ENCODE data around the gene ACSS1. TPM values are rescaled to one million over a fixed set of nuclear protein-coding genes. Genes with fewer than 3 reads are reported as not detected.

Gene ACSS1
- total RNA-seq, 1 experiment from 2014 or later: 1.5 TPM

DNA sequence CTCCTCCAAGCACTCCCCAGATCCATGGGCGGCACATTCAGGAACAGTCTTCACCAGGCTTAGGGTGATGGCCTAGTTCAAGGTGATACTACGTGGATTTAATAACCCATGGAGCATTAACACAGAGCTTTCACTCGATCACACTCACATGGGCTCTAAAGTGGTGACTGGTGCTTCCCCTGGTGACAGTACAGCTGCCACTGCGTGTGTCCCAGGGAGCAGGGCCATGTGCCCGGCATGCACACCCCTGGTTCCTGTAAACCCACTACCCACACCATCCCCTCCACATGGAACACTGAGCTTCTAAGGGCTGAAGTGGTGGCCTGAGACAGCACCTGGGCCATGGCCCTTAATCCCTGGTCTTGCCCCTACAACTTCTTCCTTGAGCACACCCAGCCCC is 37.6 kb downstream of the ACSS1 start:
- H3K27me3 Mint-ChIP-seq (ENCODE audit: low read depth): no peaks in the 10 kb centered on the region; the same call in 1 of the 2 replicates
- H3K27ac Mint-ChIP-seq: no peak overlapping the region
- ATAC-seq (no peak), DNase-seq (ENCODE audit: low spot score) (no peak)
- no peaks in the 10 kb centered on the region for H3K36me3 Mint-ChIP-seq
- H3K4me3 Mint-ChIP-seq: no peak overlapping the region
- no peak for TF ChIP-seq ZBTB21 (CRISPR knock-in tag; IDR thresholded peaks at IDR 0.05; ENCODE audit: borderline replicate concordance)
- TF ChIP-seq ZNF121 (CRISPR knock-in tag; IDR thresholded peaks at IDR 0.05): no peak
- no peak for TF ChIP-seq ELF4 (CRISPR knock-in tag; IDR thresholded peaks at IDR 0.05; ENCODE audit: low read depth)
- TF ChIP-seq NR2C2 (CRISPR knock-in tag; IDR thresholded peaks at IDR 0.05): no peak
- no peak for TF ChIP-seq TCF7 (CRISPR knock-in tag; IDR thresholded peaks at IDR 0.05; ENCODE audit: low read depth)
- TF ChIP-seq ZNF425 (CRISPR knock-in tag; conservative IDR thresholded peaks at IDR 0.05): no peak
- TF ChIP-seq CREM (CRISPR knock-in tag; IDR thresholded peaks at IDR 0.05): no peak
- no peak for TF ChIP-seq JAZF1 (CRISPR knock-in tag; IDR thresholded peaks at IDR 0.05)
- POLR2A ChIA-PET: no interaction called here
- no peaks in the 10 kb centered on the region for H3K9me3 Mint-ChIP-seq
- H3K4me1 Mint-ChIP-seq: peaks cover 29% of the 10 kb centered on the region
- CTCF ChIA-PET: no interaction called here

DNA sequence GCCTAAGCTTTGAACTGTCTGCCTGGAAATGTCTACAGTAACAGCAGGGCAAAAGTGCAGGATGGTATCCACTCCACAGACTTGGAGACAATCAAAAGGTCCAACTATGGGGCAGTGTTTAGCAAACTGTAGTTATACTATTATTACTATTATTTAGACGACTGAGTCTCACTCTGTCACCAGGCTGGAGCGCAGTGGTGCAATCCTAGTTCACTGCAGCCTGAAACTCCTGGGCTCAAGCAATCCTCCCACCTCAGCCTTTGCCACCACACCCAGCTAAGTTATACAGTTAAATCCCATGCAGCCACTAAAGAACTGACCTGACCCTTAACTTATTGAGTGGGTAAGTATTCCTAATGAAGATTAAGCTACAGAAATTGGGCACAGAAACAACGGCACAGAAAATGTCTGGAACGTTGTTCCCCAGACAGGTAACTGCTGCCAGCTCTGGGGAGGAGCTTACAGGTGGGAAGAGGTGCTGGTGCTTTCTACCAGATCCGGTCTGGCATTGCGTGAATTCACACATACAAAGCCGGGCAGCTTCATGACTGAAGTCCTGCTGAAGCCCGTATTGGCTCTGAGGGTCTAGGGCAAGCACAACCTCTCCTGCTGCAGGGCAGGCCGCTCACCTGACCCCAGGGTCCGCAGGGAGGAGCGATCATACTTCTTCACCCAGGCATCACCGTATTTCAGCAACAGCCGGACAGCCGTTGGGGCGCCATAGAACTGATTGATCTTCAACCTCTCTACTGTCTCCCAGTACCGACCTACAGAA is 38.4 kb downstream of the ACSS1 start:
- DNase-seq (ENCODE audit: low spot score): no peak
- Mint-ChIP-seq H3K27ac (no peak overlapping the region), H3K9me3 (no peaks in the 10 kb centered on the region), H3K4me1 (peaks cover 29% of the 10 kb centered on the region), H3K27me3 (ENCODE audit: low read depth) (no peaks in the 10 kb centered on the region; the same call in 1 of the 2 replicates), H3K36me3 (no peaks in the 10 kb centered on the region), H3K4me3 (no peak overlapping the region)
- no peak for ATAC-seq
- POLR2A ChIA-PET: no interaction called here
- CTCF ChIA-PET: no interaction called here
- TF ChIP-seq, protein P1, sequence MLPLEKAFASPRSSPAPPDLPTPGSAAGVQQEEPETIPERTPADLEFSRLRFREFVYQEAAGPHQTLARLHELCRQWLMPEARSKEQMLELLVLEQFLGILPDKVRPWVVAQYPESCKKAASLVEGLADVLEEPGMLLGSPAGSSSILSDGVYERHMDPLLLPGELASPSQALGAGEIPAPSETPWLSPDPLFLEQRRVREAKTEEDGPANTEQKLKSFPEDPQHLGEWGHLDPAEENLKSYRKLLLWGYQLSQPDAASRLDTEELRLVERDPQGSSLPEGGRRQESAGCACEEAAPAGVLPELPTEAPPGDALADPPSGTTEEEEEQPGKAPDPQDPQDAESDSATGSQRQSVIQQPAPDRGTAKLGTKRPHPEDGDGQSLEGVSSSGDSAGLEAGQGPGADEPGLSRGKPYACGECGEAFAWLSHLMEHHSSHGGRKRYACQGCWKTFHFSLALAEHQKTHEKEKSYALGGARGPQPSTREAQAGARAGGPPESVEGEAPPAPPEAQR (CRISPR knock-in tag; IDR thresholded peaks at IDR 0.05): no peak
- TF ChIP-seq STAT6 (CRISPR knock-in tag; conservative IDR thresholded peaks at IDR 0.05; ENCODE audit: low read depth): no peak
- TF ChIP-seq TP53 (CRISPR knock-in tag; IDR thresholded peaks at IDR 0.05): no peak
- TF ChIP-seq, protein P2, sequence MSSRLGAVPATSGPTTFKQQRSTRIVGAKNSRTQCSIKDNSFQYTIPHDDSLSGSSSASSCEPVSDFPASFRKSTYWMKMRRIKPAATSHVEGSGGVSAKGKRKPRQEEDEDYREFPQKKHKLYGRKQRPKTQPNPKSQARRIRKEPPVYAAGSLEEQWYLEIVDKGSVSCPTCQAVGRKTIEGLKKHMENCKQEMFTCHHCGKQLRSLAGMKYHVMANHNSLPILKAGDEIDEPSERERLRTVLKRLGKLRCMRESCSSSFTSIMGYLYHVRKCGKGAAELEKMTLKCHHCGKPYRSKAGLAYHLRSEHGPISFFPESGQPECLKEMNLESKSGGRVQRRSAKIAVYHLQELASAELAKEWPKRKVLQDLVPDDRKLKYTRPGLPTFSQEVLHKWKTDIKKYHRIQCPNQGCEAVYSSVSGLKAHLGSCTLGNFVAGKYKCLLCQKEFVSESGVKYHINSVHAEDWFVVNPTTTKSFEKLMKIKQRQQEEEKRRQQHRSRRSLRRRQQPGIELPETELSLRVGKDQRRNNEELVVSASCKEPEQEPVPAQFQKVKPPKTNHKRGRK (CRISPR knock-in tag; IDR thresholded peaks at IDR 0.05; ENCODE audit: borderline replicate concordance): no peak
- TF ChIP-seq ESRRA (CRISPR knock-in tag; IDR thresholded peaks at IDR 0.05; ENCODE audit: borderline replicate concordance): no peak
- TF ChIP-seq ZNF219 (CRISPR knock-in tag; IDR thresholded peaks at IDR 0.05; ENCODE audit: borderline replicate concordance): no peak
- no peak for TF ChIP-seq JUN (CRISPR knock-in tag; IDR thresholded peaks at IDR 0.05)
- no peak for TF ChIP-seq PREB (CRISPR knock-in tag; IDR thresholded peaks at IDR 0.05; ENCODE audit: borderline replicate concordance)
- TF ChIP-seq, protein P3, sequence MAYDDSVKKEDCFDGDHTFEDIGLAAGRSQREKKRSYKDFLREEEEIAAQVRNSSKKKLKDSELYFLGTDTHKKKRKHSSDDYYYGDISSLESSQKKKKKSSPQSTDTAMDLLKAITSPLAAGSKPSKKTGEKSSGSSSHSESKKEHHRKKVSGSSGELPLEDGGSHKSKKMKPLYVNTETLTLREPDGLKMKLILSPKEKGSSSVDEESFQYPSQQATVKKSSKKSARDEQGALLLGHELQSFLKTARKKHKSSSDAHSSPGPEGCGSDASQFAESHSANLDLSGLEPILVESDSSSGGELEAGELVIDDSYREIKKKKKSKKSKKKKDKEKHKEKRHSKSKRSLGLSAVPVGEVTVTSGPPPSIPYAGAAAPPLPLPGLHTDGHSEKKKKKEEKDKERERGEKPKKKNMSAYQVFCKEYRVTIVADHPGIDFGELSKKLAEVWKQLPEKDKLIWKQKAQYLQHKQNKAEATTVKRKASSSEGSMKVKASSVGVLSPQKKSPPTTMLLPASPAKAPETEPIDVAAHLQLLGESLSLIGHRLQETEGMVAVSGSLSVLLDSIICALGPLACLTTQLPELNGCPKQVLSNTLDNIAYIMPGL (CRISPR knock-in tag; IDR thresholded peaks at IDR 0.05): no peak
- no peak for TF ChIP-seq RORB (CRISPR knock-in tag; IDR thresholded peaks at IDR 0.05)
- TF ChIP-seq ZNF138 (CRISPR knock-in tag; conservative IDR thresholded peaks at IDR 0.05): no peak
- TF ChIP-seq ZNF416 (CRISPR knock-in tag; IDR thresholded peaks at IDR 0.05): no peak

All from WTC11 (cell line).